Trophoblast cell (in vitro differentiated cells and primary cell): ENCODE data around the gene PEF1. TPM values are rescaled to one million over a fixed set of nuclear protein-coding genes. Genes with fewer than 3 reads are reported as not detected.
A peak's percentile ranks its signal among the peaks of the same experiment; 100 is the strongest.

Source experiments
- DNase-seq, 2 donors: peaks; one replicate each; pipeline ENCODE4 v3.0.0-alpha.2; 2016
- H2AFZ ChIP-seq: 2 replicates; pipeline ENCODE4 v1.6.1; 2013; ENCODE audit warnings: low read length, moderate library complexity, mild to moderate bottlenecking; ENCODE audit not compliant: insufficient read depth, poor library complexity
- H2AK5ac ChIP-seq: 2 replicates; pipeline ENCODE4 v1.6.1; 2013; ENCODE audit warnings: mild to moderate bottlenecking, low read length
- H2BK120ac ChIP-seq: 2 replicates; pipeline ENCODE4 v1.6.1; 2013; ENCODE audit warnings: low read length, mild to moderate bottlenecking, moderate library complexity; ENCODE audit not compliant: insufficient read depth, poor library complexity
- H2BK12ac ChIP-seq: 2 replicates; pipeline ENCODE4 v1.6.1; 2013; ENCODE audit warnings: mild to moderate bottlenecking, low read length, moderate library complexity
- H2BK5ac ChIP-seq: 2 replicates; pipeline ENCODE4 v1.6.1; 2013; ENCODE audit warnings: low read length, low read depth, moderate library complexity, mild to moderate bottlenecking; ENCODE audit not compliant: poor library complexity
- H3K14ac ChIP-seq: 2 replicates; pipeline ENCODE4 v1.6.1; 2013; ENCODE audit warnings: mild to moderate bottlenecking, low read length
- H3K18ac ChIP-seq: 2 replicates; pipeline ENCODE4 v1.6.1; 2013; ENCODE audit warnings: mild to moderate bottlenecking, low read length
- H3K23ac ChIP-seq: 2 replicates; pipeline ENCODE4 v1.6.1; 2013; ENCODE audit warnings: low read length
- H3K27ac ChIP-seq: 2 replicates; pipeline ENCODE4 v1.5.1; 2013; ENCODE audit warnings: low read depth, mild to moderate bottlenecking, inconsistent platforms, low read length, moderate library complexity
- H3K27me3 ChIP-seq: 2 replicates; pipeline ENCODE4 v1.6.1; 2013; ENCODE audit warnings: inconsistent platforms, mild to moderate bottlenecking, low read length, moderate library complexity; ENCODE audit not compliant: insufficient read depth
- H3K36me3 ChIP-seq, 2 experiments: 1 replicate in 1 of 2; 2 replicates in 1 of 2; pipeline ENCODE4 v1.6.1; 2013; ENCODE audit warnings: low read length in 2 of 2, mild to moderate bottlenecking in 2 of 2, moderate library complexity in 1 of 2; ENCODE audit not compliant: insufficient read depth in 2 of 2, control insufficient read depth in 1 of 2
- H3K4ac ChIP-seq: 2 replicates; pipeline ENCODE4 v1.6.1; 2013; ENCODE audit warnings: low read depth, mild to moderate bottlenecking, low read length, moderate library complexity
- H3K4me1 ChIP-seq, 2 experiments: 1 replicate in 1 of 2; 2 replicates in 1 of 2; pipeline ENCODE4 v1.6.1; 2013; ENCODE audit warnings: low read length in 2 of 2, mild to moderate bottlenecking in 2 of 2, moderate library complexity in 1 of 2; ENCODE audit not compliant: insufficient read depth in 2 of 2, control insufficient read depth in 1 of 2
- H3K4me2 ChIP-seq: 2 replicates; pipeline ENCODE4 v1.6.1; 2013; ENCODE audit warnings: inconsistent platforms, mild to moderate bottlenecking, low read length, moderate library complexity
- H3K4me3 ChIP-seq: 2 replicates; pipeline ENCODE4 v1.5.1; 2013; ENCODE audit warnings: mild to moderate bottlenecking, low read depth, low read length, inconsistent platforms
- H3K79me1 ChIP-seq: one replicate; pipeline ENCODE4 v1.6.1; 2013; ENCODE audit warnings: low read length
- H3K79me2 ChIP-seq: 2 replicates; pipeline ENCODE4 v1.6.1; 2013; ENCODE audit warnings: low read length, mild to moderate bottlenecking; ENCODE audit not compliant: control insufficient read depth, insufficient read depth, poor library complexity
- H3K9ac ChIP-seq: 2 replicates; pipeline ENCODE4 v1.6.1; 2013; ENCODE audit warnings: mild to moderate bottlenecking, low read length
- H3K9me3 ChIP-seq: 2 replicates; pipeline ENCODE4 v1.6.1; 2013; ENCODE audit warnings: low read depth, mild to moderate bottlenecking, control low read depth, inconsistent platforms, low read length; ENCODE audit not compliant: insufficient read depth
- H4K12ac ChIP-seq: 2 replicates; pipeline ENCODE4 v1.6.1; 2013; ENCODE audit warnings: low read depth, mild to moderate bottlenecking, low read length, moderate library complexity
- H4K8ac ChIP-seq: 2 replicates; pipeline ENCODE4 v1.6.1; 2013; ENCODE audit warnings: low read depth, mild to moderate bottlenecking, low read length, moderate library complexity
- H4K91ac ChIP-seq: one replicate; pipeline ENCODE4 v1.6.1; 2013; ENCODE audit warnings: low read depth, mild to moderate bottlenecking, low read length, moderate library complexity
- WGBS: extraction: QIAGEN DNeasy Blood & Tissue Kit; methylation state at CpG from one replicate; pipeline ENCODE4 v1.1.7; 2013; ENCODE audit warnings: missing lambda C conversion rate; ENCODE audit not compliant: insufficient read length, insufficient coverage; ENCODE audit errors: extremely low coverage; 5-methylcytosine and 5-hydroxymethylcytosine counted together
- polyA plus RNA-seq: library from polyadenylated mRNA; stranded (reverse); fragments of 200-250 nt; gene quantifications from 2 replicates; pipeline ENCODE4 v1.2.3, GENCODE V29; 2013

PEF1 gene, protein sequence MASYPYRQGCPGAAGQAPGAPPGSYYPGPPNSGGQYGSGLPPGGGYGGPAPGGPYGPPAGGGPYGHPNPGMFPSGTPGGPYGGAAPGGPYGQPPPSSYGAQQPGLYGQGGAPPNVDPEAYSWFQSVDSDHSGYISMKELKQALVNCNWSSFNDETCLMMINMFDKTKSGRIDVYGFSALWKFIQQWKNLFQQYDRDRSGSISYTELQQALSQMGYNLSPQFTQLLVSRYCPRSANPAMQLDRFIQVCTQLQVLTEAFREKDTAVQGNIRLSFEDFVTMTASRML
- polyA plus RNA-seq, result 66.7 and 70.3 TPM in 2 replicates

DNA sequence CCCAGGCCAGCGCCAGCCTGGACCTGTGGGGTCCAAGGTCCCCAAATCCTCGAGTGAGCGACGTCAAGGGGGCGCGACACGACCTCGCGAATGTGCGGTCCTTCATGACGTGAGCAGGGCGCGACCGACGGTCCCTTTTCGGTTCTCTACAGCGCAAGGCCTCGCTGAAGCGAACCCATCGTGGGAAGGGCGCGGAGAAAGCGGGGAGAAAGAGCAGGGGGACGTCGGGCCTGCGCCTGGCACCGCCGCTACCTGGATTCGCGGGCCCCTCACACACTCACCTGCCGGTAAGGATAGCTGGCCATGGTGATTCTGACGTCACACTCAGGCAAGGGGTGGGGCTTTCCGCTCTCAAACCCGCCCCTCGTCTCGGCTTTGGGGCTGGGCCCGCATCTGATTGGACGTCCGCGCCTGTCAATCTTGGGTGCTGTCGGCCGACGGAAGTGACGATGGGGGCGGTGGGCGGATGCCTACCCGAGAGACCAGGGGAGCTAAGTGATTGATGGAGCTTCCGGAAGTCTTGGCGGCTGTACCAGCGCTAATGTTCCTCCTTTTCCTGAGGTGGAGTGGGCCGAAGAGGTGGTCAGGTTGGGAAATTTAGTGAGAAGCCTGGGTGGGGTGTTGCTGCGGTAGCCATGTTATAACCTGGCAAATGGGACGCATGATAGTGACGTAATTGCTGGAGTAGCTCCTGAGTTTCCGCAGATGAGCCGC, at the start of gene PEF1:
Gene PEF1, minus strand, starts transcription at position 317 of the 714 bp plus-strand sequence. Its CDS starts 12 bp downstream, at position 305.
- Histone ChIP-seq H4K8ac (peak within 1 kb of the TSS; percentile 88), H4K91ac (peak within 1 kb of the TSS; percentile 96), H3K79me1 (peaks cover 71% of the 10 kb centered on the region), H3K36me3 (no peaks in the 10 kb centered on the region), H3K14ac (peak within 1 kb of the TSS; percentile 92), H3K27me3 (no peaks in the 10 kb centered on the region), H2BK5ac (peak within 1 kb of the TSS; percentile 88), H3K79me2 (peaks cover 16% of the 10 kb centered on the region), H2AFZ (peak within 1 kb of the TSS; percentile 83), H3K23ac (no peak within 1 kb of the TSS), H2BK120ac (peak within 1 kb of the TSS; percentile 77), H2AK5ac (peak within 1 kb of the TSS; percentile 93), H3K4me1 (peaks cover 35 to 55% of the 10 kb centered on the region in 2 experiments), H3K4me2 (peak within 1 kb of the TSS; percentile 61), H4K12ac (peak within 1 kb of the TSS; percentile 93), H3K9ac (peak within 1 kb of the TSS; percentile 81), H3K27ac (peak within 1 kb of the TSS; percentile 89), H3K4me3 (peak within 1 kb of the TSS; percentile 88), H2BK12ac (peak within 1 kb of the TSS; percentile 90), H3K9me3 (no peaks in the 10 kb centered on the region), H3K4ac (peak within 1 kb of the TSS; percentile 85), H3K18ac (peak within 1 kb of the TSS; percentile 80)
- peak; percentile 99 to 100 for DNase-seq
- WGBS, result no CpG with 5 or more reads among the region's 56 CpGs

DNA sequence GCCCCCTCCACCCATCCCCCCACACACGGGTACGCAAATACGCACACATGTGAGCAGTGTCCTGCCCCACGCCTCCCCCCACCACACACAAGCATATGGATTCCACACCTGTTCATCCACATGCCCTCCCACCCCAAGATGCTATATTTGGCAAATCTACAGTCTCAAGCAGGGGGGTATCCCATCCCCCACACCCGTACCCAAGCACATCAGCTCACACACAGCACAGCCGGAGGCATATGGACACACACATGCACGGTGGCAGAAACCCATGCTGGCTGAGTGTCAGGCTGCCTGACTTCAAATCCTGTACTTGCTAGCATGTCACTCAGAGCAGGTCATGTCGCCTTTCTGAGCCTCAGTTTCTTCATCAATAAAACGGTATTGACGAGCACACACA, 48.6 kb upstream of the PEF1 start:
- H3K18ac ChIP-seq, result no peak overlapping the region
- H3K4ac ChIP-seq, result no peak overlapping the region
- H4K12ac ChIP-seq, result no peak overlapping the region
- H3K27me3 ChIP-seq, result no peaks in the 10 kb centered on the region
- H3K23ac ChIP-seq, result no peak overlapping the region
- no peak overlapping the region for H2BK120ac ChIP-seq
- no peaks in the 10 kb centered on the region for H3K9me3 ChIP-seq
- peak overlapping the region; percentile 21 for H2BK12ac ChIP-seq
- H3K14ac ChIP-seq, result no peak overlapping the region
- no peak for DNase-seq
- peaks cover 45 to 50% of the 10 kb centered on the region in 2 experiments for H3K4me1 ChIP-seq
- peaks cover 35% of the 10 kb centered on the region for H3K79me1 ChIP-seq
- H4K8ac ChIP-seq, result no peak overlapping the region
- no peak overlapping the region for H3K9ac ChIP-seq
- WGBS, result no CpG with 5 or more reads among the region's 10 CpGs
- H2AK5ac ChIP-seq, result no peak overlapping the region
- H3K4me2 ChIP-seq, result no peak overlapping the region
- no peak overlapping the region for H3K4me3 ChIP-seq
- no peak overlapping the region for H3K27ac ChIP-seq
- H3K79me2 ChIP-seq, result peaks cover 8% of the 10 kb centered on the region
- no peak overlapping the region for H4K91ac ChIP-seq
- peaks cover 60 to 64% of the 10 kb centered on the region in 2 experiments for H3K36me3 ChIP-seq
- H2BK5ac ChIP-seq, result no peak overlapping the region
- no peak overlapping the region for H2AFZ ChIP-seq

DNA sequence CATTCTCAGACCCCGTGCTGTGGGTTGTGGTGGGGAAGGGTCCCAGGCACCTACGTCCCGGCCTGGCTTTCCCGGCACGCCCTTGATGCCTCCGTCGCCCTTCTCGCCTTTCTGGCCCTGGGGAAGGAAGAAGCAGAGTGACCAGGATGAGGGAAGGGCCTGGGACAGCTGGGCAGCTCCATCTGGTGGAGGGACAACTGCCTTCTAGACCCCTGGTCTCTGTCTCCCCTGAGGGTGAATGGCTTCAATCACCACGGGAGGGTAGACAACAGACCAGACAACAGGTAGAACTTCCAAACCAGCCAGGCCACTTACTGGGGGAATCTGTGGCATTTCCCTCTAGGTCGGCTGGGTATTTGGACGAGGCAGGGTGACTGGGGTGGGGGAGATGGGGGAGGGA, 47.3 kb upstream of the PEF1 start:
- H3K9ac ChIP-seq, result no peak overlapping the region
- H3K14ac ChIP-seq, result peak overlapping the region; percentile 78
- peak overlapping the region; percentile 53 for H3K18ac ChIP-seq
- no peaks in the 10 kb centered on the region for H3K9me3 ChIP-seq
- H3K23ac ChIP-seq, result no peak overlapping the region
- peak overlapping the region; percentile 77 for H2BK5ac ChIP-seq
- H3K27ac ChIP-seq, result peak overlapping the region; percentile 28
- WGBS, result no CpG with 5 or more reads among the region's 11 CpGs
- H3K79me1 ChIP-seq, result peaks cover 35% of the 10 kb centered on the region
- H2BK120ac ChIP-seq, result peak overlapping the region; percentile 93
- H2AFZ ChIP-seq, result no peak overlapping the region
- H3K27me3 ChIP-seq, result no peaks in the 10 kb centered on the region
- peak overlapping the region; percentile 84 for H2AK5ac ChIP-seq
- DNase-seq, result peak; percentile 32 to 77
- H3K4me3 ChIP-seq, result no peak overlapping the region
- H4K12ac ChIP-seq, result no peak overlapping the region
- H4K91ac ChIP-seq, result peak overlapping the region; percentile 95
- peak overlapping the region; percentile 57 for H4K8ac ChIP-seq
- peaks cover 38 to 43% of the 10 kb centered on the region in 2 experiments for H3K4me1 ChIP-seq
- H2BK12ac ChIP-seq, result peak overlapping the region; percentile 74
- peaks cover 55% of the 10 kb centered on the region in 2 experiments for H3K36me3 ChIP-seq
- H3K4me2 ChIP-seq, result no peak overlapping the region
- peaks cover 8% of the 10 kb centered on the region for H3K79me2 ChIP-seq
- H3K4ac ChIP-seq, result peak overlapping the region; percentile 24

DNA sequence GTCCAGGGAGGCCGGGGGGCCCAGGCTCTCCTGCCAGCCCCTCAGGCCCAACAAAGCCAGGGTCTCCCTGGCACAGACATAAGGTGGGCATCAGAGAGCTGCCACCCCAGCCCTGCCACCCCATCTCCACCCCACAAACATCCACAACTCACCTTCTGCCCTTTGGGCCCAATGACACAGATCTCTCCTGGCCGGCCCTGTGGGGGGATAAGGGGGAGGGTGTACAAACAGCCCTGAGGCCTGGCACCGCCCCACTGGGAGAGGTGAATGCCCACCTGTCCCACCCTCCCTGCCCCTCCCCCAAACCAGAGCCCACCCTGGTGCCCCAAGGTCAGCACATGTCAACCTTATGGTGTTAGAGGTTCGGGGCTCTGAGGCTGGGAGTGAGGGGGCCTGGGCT, 46.8 kb upstream of the PEF1 start:
- Histone ChIP-seq H3K27ac (peak overlapping the region; percentile 28), H3K27me3 (no peaks in the 10 kb centered on the region), H2BK12ac (peak overlapping the region; percentile 74), H3K9me3 (no peaks in the 10 kb centered on the region), H3K4ac (peak overlapping the region; percentile 24), H3K4me3 (no peak overlapping the region), H3K79me2 (peaks cover 8% of the 10 kb centered on the region), H2BK120ac (peak overlapping the region; percentile 93), H3K36me3 (peaks cover 50% of the 10 kb centered on the region in 2 experiments), H2BK5ac (peak overlapping the region; percentile 77), H3K4me1 (peaks cover 38% of the 10 kb centered on the region in 2 experiments), H2AFZ (no peak overlapping the region), H2AK5ac (peak overlapping the region; percentile 84), H3K18ac (peak overlapping the region; percentile 53), H3K9ac (no peak overlapping the region), H4K8ac (peak overlapping the region; percentile 57), H3K23ac (no peak overlapping the region), H4K91ac (peak overlapping the region; percentile 89), H4K12ac (no peak overlapping the region), H3K14ac (peak overlapping the region; percentile 78), H3K79me1 (peaks cover 35% of the 10 kb centered on the region), H3K4me2 (no peak overlapping the region)
- DNase-seq, result no peak
- whole genome bisulfite sequencing, result no CpG with 5 or more reads among the region's 4 CpGs
